ENCODE results near the gene FTH1.

Gene FTH1

DNA sequence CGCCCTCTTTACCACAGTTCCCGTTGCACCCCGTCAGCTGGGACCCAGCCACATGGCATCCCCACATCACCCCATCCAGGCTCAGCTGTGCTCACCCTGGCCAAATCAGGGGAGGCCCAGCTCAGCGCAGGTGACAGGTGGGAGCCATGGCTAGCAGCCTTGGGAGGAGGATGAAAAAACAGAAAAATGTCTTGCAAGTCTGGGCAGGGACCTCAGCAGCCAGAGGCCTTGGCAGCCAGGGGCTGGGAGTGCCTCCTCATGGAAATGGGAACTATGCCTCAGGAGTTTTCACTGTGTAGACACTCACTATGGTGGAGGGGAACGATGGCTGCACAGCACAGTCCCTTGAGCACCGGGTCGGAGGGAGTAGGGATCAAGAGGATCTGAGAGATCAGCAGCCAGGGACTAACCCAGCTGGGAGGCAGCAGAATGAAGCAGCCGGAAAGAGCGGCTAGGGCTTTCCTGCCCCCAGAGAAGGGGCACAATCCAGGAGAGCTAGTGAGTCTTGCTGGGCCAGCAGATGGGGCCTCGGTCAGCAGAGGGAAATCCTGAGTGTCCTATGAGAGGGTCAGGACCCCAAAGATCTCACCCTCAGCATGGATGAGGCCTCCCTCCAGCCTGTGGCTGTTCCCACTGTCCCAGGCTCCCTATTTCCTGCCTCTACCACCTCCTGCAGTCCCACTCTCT is 6.2 kb upstream of the FTH1 start:
- peaks cover 15% of the 10 kb centered on the region for H3F3A ChIP-seq (ENCODE audit: control insufficient read depth, insufficient read depth)
- H3K27me3 ChIP-seq (ENCODE audit: control insufficient read depth, low read length): no peaks in the 10 kb centered on the region
- H4K20me1 ChIP-seq (ENCODE audit: control insufficient read depth, insufficient read depth, low read depth, low read length): no peaks in the 10 kb centered on the region
- TF ChIP-seq CTCF (IDR thresholded peaks at IDR 0.05; ENCODE audit: low read depth, low read length, poor library complexity, severe bottlenecking): no peak
- no peak for TF ChIP-seq EZH2phosphoT487 (IDR thresholded peaks at IDR 0.05; ENCODE audit: borderline replicate concordance, low read length)
- no peaks in the 10 kb centered on the region for H3K79me2 ChIP-seq (ENCODE audit: control insufficient read depth, low read length)
- H3K36me3 ChIP-seq (ENCODE audit: control insufficient read depth, low read length): no peaks in the 10 kb centered on the region
- H3K9me3 ChIP-seq (ENCODE audit: control insufficient read depth, insufficient read depth, low read length): no peaks in the 10 kb centered on the region
- H3K4me2 ChIP-seq (ENCODE audit: low read length): no peak overlapping the region
- H3K9me2 ChIP-seq (replicated peaks; ENCODE audit: control insufficient read depth, low read length): no peaks in the 10 kb centered on the region
- no peak overlapping the region for H3K27ac ChIP-seq (ENCODE audit: low read depth, low read length)
- no peak overlapping the region for H3K4me3 ChIP-seq (ENCODE audit: low read length)
- peaks cover 48% of the 10 kb centered on the region for H3K4me1 ChIP-seq (ENCODE audit: control insufficient read depth, low read length)

- Histone ChIP-seq H3K4me3 (ENCODE audit: low read length) (no peak overlapping the region), H3F3A (ENCODE audit: control insufficient read depth, insufficient read depth) (peaks cover 15% of the 10 kb centered on the region), H3K9me3 (ENCODE audit: control insufficient read depth, insufficient read depth, low read length) (no peaks in the 10 kb centered on the region), H3K4me2 (ENCODE audit: low read length) (peak overlapping the region; percentile 82), H3K9me2 (replicated peaks; ENCODE audit: control insufficient read depth, low read length) (no peaks in the 10 kb centered on the region), H3K4me1 (ENCODE audit: control insufficient read depth, low read length) (peaks cover 56% of the 10 kb centered on the region), H3K27me3 (ENCODE audit: control insufficient read depth, low read length) (no peaks in the 10 kb centered on the region), H3K27ac (ENCODE audit: low read depth, low read length) (no peak overlapping the region), H3K79me2 (ENCODE audit: control insufficient read depth, low read length) (no peaks in the 10 kb centered on the region; the same call in 1 of the 2 replicates), H3K36me3 (ENCODE audit: control insufficient read depth, low read length) (no peaks in the 10 kb centered on the region), H4K20me1 (ENCODE audit: control insufficient read depth, insufficient read depth, low read depth, low read length) (no peaks in the 10 kb centered on the region)
- TF ChIP-seq CTCF (IDR thresholded peaks at IDR 0.05; ENCODE audit: low read depth, low read length, poor library complexity, severe bottlenecking) (no peak), EZH2phosphoT487 (IDR thresholded peaks at IDR 0.05; ENCODE audit: borderline replicate concordance, low read length) (no peak)
These were observed 5.4 kb upstream of the FTH1 start for GRCh38 chr11:61972672-61973475.

DNA sequence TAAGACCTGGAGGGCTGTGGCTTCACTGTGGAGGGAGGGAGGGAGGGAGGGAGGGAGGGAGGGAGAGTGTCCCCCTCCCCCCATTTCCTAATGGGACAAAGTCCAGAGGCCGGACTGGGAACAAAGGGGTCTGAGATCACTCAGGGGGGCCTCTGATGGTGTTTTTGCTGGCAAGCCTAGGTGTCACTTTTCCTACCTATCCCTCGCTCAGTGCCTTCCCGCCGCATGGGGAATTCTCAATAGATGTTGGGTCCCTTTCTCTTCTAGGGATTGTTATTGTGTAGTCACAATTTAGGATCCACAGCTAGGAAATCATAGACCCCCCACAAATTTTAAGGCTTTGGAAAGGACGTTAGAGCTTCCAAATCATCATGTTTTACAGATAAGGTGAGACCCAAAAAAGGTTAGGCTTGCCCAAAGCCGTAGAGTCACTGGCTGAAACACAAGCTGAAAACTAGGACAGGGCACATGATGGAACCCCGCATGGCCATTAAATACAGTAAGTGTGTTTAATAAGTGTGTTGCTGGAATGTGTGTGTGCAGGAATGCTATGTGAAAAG is 4.8 kb upstream of the FTH1 start:
- no peaks in the 10 kb centered on the region for H3K36me3 ChIP-seq (ENCODE audit: control insufficient read depth, low read length)
- H3K9me2 ChIP-seq (replicated peaks; ENCODE audit: control insufficient read depth, low read length): no peaks in the 10 kb centered on the region
- no peaks in the 10 kb centered on the region for H3K9me3 ChIP-seq (ENCODE audit: control insufficient read depth, insufficient read depth, low read length)
- no peak overlapping the region for H3K27ac ChIP-seq (ENCODE audit: low read depth, low read length)
- no peaks in the 10 kb centered on the region for H3K27me3 ChIP-seq (ENCODE audit: control insufficient read depth, low read length)
- H3K4me3 ChIP-seq (ENCODE audit: low read length): peak overlapping the region; percentile 61; the same call in 1 of the 2 replicates
- H4K20me1 ChIP-seq (ENCODE audit: control insufficient read depth, insufficient read depth, low read depth, low read length): no peaks in the 10 kb centered on the region
- peaks cover 1% of the 10 kb centered on the region for H3K79me2 ChIP-seq (ENCODE audit: control insufficient read depth, low read length)
- H3K4me2 ChIP-seq (ENCODE audit: low read length): peak overlapping the region; percentile 82
- TF ChIP-seq CTCF (IDR thresholded peaks at IDR 0.05; ENCODE audit: low read depth, low read length, poor library complexity, severe bottlenecking) (no peak), EZH2phosphoT487 (IDR thresholded peaks at IDR 0.05; ENCODE audit: borderline replicate concordance, low read length) (no peak)
- peaks cover 56% of the 10 kb centered on the region for H3K4me1 ChIP-seq (ENCODE audit: control insufficient read depth, low read length)
- peaks cover 15% of the 10 kb centered on the region for H3F3A ChIP-seq (ENCODE audit: control insufficient read depth, insufficient read depth)

Data from DOHH2 (cell line).